ENCODE data around the gene HIVEP3. TPM values are rescaled to one million over a fixed set of nuclear protein-coding genes. Genes with fewer than 3 reads are reported as not detected.
A peak's percentile ranks its signal among the peaks of the same experiment; 100 is the strongest.

HIVEP3 gene
- total RNA-seq, 2 donors from 2014 or later, result 3.4 to 4.0 TPM

DNA sequence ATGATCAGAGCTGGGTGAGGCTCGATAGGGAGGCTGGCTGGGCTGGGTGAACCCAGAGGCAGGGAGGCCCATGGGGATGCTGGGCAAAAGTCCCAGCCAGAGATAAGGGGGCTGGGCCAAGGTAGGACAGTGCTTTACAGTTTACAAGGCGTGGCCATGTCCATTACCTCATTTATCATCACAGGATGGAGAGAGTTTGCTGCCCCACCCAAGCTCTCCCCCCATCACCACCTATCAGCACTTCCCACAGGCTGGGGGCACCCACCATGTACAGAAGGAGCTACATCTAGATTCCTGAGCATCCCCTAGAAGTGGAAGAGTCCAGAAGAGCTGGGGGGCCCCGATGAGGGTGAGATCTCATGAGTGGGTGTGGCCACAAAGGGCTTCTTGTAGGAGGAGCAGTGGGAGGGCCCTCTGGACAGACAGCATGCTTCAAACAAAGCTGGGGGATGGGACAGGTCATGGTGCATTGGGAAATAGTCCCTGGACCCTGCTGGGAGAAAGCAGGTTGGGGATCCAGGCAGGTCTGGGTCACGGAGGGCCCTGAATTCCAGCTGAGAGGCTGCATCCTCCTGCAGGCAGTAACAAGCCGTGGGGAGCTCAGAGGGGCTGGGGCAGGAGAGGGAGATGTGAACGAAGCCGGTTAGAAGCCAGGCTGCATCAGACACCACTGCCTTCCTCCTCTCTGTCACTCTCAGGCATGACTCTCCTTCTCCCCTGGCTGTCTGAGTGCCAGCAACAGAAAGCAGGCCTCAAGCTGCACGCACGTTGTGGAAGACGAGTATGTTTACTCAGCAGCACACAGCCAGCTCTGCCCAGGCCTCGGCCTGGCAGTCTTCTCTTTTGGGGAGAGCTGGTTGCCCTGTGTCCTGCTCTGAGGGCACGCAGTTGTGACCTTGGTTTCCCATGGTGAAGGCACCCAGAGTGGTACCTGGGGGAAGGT is 202.3 kb downstream of the HIVEP3 start:
- no peaks in the 10 kb centered on the region for H3K27me3 ChIP-seq
- H3K36me3 ChIP-seq (replicated peaks in 1 of 2; ENCODE audit: insufficient read depth in 1 of 2, low read depth in 2 of 2), result no peaks in the 10 kb centered on the region
- ATAC-seq (no peak), DNase-seq (no peak)
- H3K9me3 ChIP-seq, result no peaks in the 10 kb centered on the region
- H3K27ac ChIP-seq, result no peak overlapping the region
- no peak for TF ChIP-seq POLR2A (IDR thresholded peaks at IDR 0.05)
- TF ChIP-seq, protein P1, sequence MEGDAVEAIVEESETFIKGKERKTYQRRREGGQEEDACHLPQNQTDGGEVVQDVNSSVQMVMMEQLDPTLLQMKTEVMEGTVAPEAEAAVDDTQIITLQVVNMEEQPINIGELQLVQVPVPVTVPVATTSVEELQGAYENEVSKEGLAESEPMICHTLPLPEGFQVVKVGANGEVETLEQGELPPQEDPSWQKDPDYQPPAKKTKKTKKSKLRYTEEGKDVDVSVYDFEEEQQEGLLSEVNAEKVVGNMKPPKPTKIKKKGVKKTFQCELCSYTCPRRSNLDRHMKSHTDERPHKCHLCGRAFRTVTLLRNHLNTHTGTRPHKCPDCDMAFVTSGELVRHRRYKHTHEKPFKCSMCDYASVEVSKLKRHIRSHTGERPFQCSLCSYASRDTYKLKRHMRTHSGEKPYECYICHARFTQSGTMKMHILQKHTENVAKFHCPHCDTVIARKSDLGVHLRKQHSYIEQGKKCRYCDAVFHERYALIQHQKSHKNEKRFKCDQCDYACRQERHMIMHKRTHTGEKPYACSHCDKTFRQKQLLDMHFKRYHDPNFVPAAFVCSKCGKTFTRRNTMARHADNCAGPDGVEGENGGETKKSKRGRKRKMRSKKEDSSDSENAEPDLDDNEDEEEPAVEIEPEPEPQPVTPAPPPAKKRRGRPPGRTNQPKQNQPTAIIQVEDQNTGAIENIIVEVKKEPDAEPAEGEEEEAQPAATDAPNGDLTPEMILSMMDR (IDR thresholded peaks at IDR 0.05), result no peak
- 83 to 92% methylated on average over 10 to 11 of the region's 12 CpGs for WGBS, 2 donors
- no peaks in the 10 kb centered on the region for H3K4me1 ChIP-seq
- no peak overlapping the region for H3K4me3 ChIP-seq
- intact Hi-C loops (cut with DNase I), result no loop called here

DNA sequence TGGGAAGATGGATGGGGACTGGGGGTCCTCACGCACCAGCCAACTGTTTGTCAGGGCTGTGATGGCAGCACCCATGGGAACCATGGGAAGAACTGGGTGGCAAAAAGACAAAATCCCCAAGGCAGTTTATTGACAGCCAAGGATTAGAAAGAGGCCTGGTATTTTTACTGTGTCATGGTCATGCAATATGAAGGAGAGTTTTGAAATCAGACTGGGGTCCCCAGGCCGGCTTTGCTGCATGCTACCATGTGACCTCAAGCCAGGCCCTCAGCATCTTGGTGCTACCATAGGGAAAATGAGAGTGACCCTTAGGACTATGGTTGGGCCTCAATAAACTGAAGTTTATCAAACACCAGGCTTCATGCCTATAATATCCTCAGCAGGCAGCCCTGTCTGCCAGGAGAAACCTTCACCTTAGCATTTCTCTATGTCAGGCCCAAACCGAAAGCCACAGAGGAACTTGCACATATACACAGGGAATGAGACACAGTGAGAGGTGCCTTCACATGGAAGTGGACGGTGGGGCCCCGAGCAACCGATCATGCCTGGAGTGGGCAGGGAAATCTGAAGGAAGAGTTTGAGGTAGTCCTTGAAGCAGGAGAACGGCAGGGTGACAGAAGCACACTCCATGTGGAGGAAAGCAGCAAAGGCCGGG is 203.2 kb downstream of the HIVEP3 start:
- Histone ChIP-seq H3K27me3 (no peaks in the 10 kb centered on the region), H3K27ac (no peak overlapping the region), H3K4me3 (no peak overlapping the region), H3K4me1 (no peaks in the 10 kb centered on the region), H3K9me3 (no peaks in the 10 kb centered on the region), H3K36me3 (replicated peaks in 1 of 2; ENCODE audit: insufficient read depth in 1 of 2, low read depth in 2 of 2) (no peaks in the 10 kb centered on the region)
- WGBS, 2 donors, result 78 to 93% methylated on average over 8 of the region's 8 CpGs
- TF ChIP-seq, protein P1 (IDR thresholded peaks at IDR 0.05), result no peak
- TF ChIP-seq POLR2A (IDR thresholded peaks at IDR 0.05), result no peak
- intact Hi-C loops (cut with DNase I), result no loop called here
- DNase-seq (no peak), ATAC-seq (no peak)

- 74 to 79% methylated on average over 9 of the region's 9 CpGs for WGBS, 2 donors
- Histone ChIP-seq H3K4me3 (no peak overlapping the region), H3K27ac (no peak overlapping the region), H3K27me3 (no peaks in the 10 kb centered on the region), H3K4me1 (no peaks in the 10 kb centered on the region), H3K9me3 (no peaks in the 10 kb centered on the region), H3K36me3 (replicated peaks in 1 of 2; ENCODE audit: insufficient read depth in 1 of 2, low read depth in 2 of 2) (no peaks in the 10 kb centered on the region)
- intact Hi-C loops (cut with DNase I), result no loop called here
- ATAC-seq (no peak), DNase-seq (no peak)
- TF ChIP-seq POLR2A (IDR thresholded peaks at IDR 0.05), result no peak
- TF ChIP-seq, protein P1 (IDR thresholded peaks at IDR 0.05), result no peak
Observed at GRCh38 chr1:41714638-41715389, 203.9 kb downstream of the HIVEP3 start.

GRCh38 chr1:41713557-41714327 is 205.0 kb downstream of the HIVEP3 start:
- TF ChIP-seq, protein P1 (IDR thresholded peaks at IDR 0.05), result no peak
- TF ChIP-seq POLR2A (IDR thresholded peaks at IDR 0.05), result no peak
- Histone ChIP-seq H3K9me3 (no peaks in the 10 kb centered on the region), H3K27me3 (no peaks in the 10 kb centered on the region), H3K4me3 (no peak overlapping the region), H3K4me1 (no peaks in the 10 kb centered on the region), H3K36me3 (replicated peaks in 1 of 2; ENCODE audit: insufficient read depth in 1 of 2, low read depth in 2 of 2) (no peaks in the 10 kb centered on the region), H3K27ac (no peak overlapping the region)
- ATAC-seq (peak; percentile 52), DNase-seq (peak in 1 of 4 donors; percentile 24)
- intact Hi-C loops (cut with DNase I), result no loop called here
- 62 to 65% methylated on average over 6 of the region's 6 CpGs for WGBS, 2 donors

Measured in body of pancreas (tissue), 4 donors.